CD4-positive, alpha-beta T cell treated with Interferon alpha-2 for 1 hour (primary cell): ENCODE results near the gene XKR7.

Experiments used
- DNase-seq, 2 donors: peaks; one replicate each; pipeline ENCODE4 v3.0.0-alpha.2; 2020 to 2022

Gene XKR7

DNA sequence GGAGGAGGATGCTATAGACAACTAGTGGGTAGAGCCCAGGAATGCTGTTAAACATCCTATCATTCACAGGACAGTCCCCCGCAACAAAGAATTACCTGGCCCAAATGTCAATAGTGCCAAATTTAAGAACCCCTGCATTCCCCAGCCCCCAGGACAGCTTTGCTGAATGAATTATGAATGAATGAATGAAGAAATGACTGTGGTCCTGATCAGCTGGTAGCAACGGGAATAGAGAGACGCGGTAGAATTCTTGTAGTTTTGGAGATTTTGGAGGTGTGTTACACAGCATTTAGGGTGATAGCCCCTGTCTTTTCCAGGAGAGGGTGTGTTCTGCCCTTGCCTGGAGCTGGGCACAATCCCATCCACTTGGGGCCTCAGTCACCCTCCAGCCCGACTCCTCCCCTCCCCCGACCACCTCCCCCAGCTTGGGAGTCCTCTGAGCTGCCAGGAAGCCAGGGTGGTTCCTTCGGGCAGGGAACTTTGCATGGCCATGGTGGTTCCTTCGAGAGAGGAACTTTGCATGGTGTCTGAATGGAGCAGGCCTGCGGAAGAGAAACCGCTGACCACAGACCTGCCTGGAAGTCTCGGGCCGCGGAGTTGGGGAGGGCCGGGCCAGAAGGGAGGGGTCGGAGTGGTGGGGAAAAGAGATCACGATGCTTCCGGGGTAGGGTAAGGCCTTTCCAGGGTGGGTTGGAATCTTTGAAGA is 83.1 kb downstream of the XKR7 start:
- DNase-seq, result peak; percentile 34 to 65

DNA sequence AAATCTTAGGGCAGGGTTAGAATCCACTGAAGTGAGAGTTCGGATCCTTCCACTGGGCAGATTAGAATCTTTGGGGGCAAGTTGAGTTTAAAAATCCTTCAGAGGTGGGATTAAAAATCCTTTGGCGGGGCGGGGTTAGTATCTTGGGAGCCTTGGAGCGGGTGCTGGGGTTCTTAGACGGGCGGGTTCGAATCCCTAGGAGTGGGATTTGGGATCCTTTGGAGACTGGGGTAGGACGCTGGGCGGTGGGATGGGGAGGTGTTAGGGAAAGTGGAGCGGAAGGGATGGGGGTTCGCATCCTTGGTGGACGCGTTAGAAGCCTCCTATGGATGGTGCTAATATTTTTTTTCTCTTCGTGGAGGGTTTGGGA is 83.8 kb downstream of the XKR7 start:
- no peak for DNase-seq

DNA sequence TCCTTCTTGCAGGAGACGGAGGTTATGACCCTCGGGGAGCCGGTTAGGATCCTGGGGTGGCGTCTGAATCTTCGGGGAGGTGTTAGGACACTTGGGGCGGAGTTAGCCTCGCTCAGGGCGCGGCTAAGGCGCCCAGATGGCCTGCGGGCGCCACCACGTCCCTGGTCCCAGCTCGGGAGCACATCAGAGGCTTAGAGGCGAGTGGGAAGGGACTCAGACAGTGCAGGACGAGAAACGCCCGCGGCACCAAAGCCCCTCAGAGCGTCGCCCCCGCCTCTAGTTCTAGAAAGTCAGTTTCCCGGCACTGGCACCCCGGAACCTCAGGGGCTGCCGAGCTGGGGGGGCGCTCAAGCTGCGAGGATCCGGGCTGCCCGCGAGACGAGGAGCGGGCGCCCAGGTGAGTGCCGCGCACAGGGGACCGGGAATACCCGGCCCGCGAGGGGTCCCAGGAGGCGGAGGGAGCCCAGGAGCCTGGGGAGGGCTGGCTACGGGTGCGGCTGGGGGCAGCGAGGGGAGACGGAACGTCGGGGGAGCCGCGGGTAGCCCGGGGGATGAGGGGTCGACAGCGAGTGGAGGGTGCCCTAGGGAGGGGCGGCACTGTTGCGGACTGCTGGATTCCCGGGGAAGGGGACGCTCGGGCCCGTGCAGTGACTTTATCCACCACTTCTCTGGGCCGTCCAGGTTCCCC is 84.3 kb downstream of the XKR7 start, which contains the start of gene HCK:
TSS of gene HCK (plus strand) at position 153 of the 688 bp plus-strand sequence.
- peak in 1 of 2 donors; percentile 68 for DNase-seq

DNA sequence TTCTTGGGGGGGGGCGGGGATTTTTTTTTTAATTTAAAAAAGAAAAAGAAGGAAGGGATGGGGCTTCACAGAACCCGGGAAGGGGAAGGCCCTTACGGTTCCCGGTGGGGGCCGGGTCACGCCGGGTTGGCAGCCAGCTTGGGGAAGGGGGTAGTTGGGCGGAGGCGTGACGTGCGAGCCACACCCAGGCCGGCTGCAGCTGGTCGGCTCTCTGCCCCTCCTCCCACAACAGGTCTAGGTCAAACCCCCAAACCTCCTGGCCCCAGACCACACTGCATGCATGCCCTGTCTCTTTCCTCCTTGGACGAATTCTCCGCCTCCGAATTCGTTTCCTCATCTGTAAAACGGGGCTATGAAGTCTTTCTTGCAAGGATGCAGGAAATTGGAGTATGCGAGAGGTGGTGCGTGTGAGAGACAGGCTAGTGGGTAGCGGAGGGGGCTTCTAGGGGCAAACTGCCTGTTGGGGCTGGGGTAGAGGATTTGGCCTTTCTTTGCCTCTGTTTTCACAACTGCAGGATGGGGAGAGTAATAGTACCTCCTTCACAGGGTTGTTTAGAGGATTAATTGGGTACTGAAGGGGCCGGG is 84.9 kb downstream of the XKR7 start:
- peak; percentile 41 to 85 for DNase-seq
